GM18502 (cell line): ENCODE measurements around the gene NOMO2.
"Not testable (repeated sequence)": the region's sequence is repeated elsewhere in the genome, so short reads cannot be mapped to it uniquely, and the experiment has no call there.

Experiments
- ATAC-seq: cut with Tn5 transposase; IDR thresholded peaks from one replicate; pipeline ENCODE4 v1.9.1; 2021; ENCODE audit warnings: mild to moderate bottlenecking; ENCODE audit not compliant: unreplicated experiment, poor library complexity

NOMO2 gene

DNA sequence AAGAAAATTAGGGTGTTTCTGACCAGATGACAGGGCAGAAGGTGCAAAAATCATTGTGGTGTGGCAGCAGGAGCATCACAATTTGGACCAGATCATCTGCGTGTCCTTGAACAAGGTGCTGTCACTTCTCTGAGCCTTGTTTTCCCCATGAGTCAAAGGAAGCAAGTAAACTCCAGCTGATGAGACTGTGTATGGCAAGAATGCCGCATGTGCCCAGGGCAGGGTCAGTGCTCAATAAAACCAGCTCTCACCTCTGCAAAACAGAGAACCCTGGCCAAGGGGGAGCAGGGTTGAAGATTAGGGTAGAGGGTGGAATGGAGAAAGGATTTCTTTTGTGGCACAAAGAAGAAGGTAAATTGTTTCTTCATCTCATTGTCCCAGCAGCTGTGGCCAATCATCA lies 17.4 kb upstream of the NOMO2 start:
- ATAC-seq: not testable (repeated sequence)

DNA sequence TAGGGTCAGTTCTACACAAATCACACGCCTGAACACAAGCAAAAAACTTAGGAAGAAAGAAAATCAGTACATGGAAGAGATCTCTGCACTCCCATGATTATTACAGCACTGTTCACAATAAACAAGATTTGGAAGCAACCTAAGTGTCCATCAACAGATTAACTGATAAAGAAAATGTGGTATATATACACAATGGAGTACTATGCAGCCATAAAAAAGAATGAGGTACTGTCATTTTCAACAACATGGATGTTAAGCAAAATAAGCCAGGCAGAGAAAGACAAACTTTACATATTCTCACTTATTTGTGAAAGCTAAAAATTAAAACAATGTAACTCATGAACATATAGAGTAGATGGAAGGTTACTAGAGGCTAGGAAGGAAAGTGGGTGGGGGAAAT lies 16.0 kb upstream of the NOMO2 start:
- not testable (repeated sequence) for ATAC-seq

DNA sequence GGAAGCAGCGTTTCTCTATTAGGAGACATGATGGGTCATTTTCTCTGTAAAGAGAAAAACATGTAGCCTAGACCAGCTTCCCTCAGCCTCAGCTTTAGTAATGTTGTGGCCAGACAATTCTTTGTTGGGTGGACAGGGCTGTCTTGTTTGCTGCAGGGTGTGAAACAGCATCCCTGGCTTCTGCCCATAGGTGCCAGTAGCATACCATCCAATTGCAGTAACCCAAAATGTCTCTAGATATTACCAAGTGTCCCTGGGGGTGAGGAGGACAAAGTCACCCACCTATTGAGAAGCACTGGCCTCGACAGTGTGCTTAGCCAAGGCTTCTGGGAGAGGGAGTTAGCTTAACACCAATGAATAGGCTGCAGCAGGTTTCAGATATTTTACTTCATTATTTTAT lies 14.0 kb upstream of the NOMO2 start:
- ATAC-seq: not testable (repeated sequence)

DNA sequence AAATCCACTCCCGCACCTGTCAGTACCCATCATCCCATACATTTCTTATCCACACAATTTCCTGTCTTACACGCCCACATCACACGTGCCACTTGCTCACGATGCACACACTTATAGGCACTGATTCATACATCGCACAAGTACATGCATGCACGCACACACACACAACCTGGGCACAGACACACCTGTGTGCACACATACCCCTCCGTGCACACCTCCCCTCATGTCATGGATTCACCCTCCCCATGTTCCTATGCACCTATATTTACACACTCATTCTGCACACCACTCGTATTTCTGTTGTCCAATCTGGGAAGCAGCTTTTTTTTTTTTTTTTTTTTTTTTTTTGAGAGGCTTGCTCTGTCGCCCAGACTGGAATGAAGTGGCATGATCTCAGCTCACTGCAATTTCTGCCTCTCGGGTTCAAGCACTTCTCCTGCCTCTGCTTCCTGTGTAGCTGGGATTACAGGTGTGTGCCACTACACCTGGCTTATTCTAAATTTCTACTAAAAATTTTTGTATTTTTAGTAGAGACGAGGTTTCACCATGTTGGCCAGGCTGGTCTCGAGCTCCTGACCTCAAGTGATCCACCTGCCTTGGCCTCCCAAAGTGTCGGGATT lies 13.5 kb upstream of the NOMO2 start:
- not testable (repeated sequence) for ATAC-seq

DNA sequence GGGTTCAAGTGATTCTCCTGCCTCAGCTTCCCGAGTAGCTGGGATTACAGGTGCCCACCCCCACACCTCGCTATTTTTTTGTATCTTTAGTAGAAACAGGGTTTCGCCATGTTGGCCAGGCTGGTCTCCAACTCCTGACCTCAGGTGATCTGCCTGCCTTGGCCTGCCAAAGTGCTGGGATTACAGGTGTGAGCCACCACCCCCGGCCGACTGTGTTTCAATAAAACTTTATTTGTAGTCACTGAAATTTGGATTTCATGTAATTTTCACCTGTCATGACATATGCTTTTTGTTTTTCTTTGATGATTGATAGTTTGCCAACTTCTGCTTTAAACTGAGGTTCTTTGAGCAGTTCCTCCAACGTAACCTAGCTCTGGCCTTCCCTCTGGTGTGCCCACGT lies 12.0 kb upstream of the NOMO2 start:
- ATAC-seq: not testable (repeated sequence)

DNA sequence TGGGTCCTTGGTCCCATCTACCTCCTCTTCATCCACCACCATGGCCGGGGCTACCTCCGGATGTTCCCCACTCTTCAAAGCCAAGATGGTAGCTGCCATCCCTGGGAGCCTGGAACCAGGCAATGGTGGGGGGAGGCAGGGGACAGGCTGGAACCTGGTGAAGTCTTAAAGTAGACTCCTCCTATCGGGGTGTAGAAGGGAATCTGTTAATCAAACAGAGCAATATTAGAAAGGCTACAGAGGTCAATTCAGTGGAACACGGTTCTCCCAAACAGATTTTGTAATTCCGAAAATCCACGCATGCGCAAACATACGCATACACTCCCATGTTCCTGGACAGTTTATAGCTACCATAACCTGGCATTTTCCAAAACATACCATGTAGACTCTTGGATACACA lies 11.1 kb upstream of the NOMO2 start:
- ATAC-seq: not testable (repeated sequence)

DNA sequence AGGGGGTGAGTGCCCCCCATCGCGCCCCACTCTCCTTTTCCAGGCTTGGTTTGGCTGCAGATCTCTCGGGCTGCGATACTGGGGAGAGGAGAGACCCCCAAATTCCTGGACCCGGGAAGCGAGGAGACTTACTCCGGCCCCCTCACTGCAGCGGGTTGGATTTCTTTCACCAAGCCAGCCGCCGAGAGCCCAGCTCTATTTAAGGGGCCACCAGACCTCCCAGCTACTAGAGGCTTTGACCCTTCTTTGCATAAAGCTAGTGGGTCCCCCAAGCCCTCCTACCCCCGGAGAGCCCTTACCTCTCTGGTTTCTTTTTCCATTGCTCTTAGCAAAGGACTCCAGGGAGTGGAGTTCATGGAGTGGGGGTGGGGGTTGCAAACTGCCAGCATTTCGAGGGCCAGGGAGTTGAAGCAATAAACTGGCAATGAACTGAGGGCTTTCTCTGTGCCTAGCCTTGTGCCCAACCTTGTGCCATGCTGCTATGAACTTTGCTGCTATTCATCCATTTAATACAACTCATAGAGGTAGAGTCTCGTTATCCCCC lies 9.5 kb upstream of the NOMO2 start:
- ATAC-seq: not testable (repeated sequence)

DNA sequence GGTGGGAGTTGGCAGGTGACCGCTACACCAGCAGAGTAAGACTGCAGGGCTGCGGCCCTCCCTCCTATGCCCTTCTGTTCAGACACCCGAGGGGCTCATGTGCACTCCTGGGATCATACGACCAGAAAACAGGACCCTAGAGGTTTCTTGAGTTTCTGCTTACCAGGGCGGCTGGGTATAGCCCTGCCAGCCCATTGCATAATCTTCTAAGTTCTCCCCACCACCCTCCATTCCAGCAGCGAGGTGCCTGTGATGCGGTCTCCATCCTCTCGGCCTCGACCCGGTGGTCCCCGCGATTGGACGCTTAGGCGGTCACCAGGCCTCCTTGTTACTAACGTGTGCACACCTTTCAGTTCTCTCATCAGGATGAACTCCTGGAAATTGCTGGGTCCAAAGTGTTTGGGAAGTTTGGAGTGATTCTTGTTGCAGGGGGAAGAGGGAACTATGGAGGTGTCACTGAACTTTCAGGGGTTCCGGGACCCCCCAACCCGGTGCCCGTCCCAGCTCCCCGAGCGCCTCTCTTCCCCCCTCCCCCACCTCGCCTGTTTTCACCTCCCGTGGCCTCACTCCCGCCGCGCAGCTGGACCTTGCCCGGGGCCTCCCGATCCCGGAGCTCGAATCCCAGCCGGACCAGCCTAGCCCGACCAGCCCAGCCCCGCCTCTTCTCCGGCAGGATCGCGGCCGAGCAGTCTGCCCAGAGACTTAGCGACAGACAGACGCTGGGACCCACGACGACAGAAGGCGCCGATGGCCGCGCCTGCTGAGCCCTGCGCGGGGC lies 8.8 kb upstream of the NOMO2 start:
- ATAC-seq: not testable (repeated sequence)

DNA sequence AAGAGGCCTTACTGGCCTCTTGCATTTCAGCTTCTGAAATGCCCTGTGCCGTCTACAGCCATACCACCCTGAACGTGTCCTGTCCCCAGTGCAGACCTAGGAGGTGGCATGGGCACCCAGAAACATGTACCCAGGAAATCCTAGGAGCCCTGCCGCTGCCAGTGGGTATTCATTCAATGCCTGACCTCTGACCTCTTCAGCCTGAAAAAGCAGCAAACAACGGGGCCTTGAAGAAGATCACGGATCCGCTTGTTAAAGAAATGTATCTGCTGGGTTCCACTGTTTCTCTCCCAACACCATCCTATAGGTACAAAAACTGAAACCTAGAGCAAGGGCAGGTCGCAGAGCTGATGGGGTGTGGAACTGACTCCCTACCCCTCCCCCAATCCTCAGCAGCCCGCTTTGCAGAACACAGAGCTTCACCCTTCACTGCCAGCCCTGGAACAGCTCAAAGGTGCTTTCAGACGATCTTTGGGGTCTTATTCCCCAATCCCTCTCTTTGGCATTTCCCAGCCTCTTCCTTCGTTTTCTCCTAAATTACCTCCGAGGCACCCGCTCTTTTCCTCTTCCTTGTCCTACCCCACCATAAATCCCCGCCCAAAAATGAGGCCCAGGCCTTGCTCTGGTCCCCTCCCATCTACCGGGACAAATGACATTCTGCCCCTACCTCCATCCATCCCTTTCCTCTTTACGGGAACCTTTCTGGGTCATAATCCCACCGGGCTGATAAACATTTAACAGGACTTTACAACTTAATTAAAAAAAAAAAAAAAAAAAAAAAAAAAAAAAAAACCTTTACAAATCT lies 1.3 kb downstream of the NOMO2 start:
- not testable (repeated sequence) for ATAC-seq

DNA sequence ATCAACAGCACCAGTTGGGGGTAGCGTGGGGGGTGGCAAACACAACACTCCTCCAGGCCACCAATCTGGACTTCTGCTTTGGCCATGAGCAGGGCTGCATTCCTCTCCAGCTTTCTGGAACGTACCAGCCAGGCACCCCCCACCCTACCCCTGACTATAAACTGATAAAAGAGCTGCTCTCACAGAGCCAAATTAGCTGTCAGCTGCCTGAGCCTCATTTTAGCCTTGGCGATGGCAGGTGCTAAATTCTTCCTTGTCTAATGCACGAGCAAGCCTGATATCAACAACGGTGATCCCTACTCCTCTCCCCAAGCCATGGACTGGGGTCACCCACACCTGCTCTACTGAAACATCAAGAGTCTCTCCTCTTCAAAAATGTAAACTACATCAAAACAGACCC lies 8.2 kb downstream of the NOMO2 start:
- ATAC-seq: not testable (repeated sequence)

DNA sequence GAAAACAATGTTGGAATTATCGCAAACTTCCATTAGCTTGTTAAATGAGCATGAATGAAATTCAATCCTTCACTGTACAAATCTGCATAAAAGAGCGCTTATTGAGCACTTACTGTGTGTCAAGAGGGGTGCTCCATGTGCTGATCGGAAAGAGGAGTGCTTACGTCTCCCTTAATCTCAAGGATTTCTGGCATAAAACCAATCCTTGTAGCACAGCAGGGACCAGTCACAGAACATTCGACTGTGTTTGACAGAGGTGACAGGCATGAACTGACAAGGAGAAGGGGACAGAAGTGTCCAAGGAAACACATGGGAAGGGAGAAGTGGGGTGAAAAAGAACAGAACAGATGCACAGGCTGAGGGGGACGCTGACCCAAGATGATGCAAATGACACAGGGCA lies 14.5 kb downstream of the NOMO2 start:
- ATAC-seq: not testable (repeated sequence)

DNA sequence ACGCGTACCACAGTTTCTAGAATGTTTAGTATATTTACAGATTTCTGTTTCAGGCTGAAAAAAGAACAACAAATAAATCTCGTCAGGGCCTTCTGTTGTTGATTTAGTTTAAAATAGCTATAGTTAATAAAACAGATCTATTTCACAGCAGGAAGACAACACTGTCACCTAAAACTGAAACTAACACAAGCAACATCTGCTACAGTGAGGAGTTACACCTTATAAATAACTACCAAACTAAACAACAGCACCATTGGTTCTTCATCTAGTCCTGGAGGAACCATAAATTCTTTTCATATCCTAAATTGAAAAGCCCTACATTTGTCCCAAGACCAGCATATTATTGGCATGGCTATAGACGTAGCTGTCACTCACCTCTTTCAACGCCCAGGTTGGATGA lies 15.0 kb downstream of the NOMO2 start:
- not testable (repeated sequence) for ATAC-seq

DNA sequence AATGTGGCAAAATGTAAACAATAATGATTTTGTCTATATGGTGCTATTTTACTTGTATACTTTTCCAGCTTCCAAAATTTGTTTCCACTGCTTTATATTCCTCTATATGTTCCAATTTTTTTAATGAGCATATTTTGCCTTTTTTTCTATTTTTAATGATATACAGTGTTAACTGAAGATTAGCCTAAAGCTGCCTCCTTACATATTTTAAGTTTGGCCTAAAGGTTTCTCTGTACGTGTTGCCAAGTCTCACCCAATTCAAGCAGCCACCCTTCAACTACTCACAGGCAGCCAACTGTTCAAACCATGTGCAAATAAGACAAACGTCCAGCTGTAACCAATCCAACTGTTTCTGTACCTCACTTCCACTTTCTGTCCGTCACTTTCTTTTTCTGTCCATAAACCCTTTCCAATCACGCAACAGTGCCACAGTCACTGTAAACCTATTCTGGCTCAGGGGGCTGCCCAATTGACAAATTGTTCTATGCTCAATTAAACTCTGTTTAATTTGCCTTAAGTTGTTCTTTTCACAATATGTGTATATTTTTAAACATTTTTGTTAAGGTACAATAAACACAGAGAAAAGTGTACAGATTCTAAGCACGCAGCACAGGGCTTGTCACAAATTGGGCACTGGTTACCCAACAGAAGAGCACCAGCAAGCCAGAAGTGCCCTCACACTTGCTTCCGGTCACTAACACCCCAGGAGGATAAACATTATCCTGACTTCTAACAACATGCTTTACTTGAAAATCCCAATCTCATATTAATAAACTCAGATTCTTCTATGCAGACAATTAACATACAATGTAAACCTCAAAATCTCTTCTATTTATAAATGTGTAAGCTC lies 17.4 kb downstream of the NOMO2 start:
- not testable (repeated sequence) for ATAC-seq

DNA sequence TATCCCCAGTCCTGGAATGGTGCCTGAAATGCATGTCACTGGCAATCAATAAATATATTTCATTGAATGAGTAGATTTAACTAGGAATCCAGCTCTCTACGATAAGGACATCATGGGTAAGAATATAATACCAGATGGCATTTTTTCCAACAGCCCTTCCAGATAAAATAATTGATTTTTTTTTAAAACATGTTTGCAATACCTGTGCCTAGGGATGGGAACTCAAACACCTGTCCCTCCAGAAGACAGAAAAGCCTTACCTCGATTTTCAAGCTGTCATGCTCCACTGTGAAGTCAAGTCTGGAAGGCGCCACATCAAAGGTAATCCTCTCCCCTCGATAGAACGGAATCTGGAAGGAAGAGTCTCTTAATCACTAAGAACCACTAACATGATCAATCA lies 20.0 kb downstream of the NOMO2 start:
- not testable (repeated sequence) for ATAC-seq

DNA sequence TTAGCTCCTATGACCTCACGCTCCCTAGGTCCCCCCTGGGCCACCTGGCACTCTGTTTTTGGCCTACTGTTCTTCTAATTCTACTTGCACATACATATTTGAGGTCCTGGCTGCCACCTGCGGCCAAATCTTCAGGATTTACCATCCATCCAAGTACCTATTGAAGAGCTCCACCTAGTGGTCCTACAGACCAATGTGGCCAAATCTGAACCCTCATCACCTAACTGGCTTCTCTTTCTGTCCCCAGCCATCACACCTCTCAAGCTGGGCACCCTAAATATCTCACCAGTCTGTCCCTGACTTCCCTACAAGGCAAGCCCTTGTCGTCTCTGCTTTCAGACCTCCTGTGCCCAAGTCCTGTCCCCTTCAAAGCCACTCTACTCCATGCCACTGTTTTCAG lies 24.9 kb downstream of the NOMO2 start:
- not testable (repeated sequence) for ATAC-seq

DNA sequence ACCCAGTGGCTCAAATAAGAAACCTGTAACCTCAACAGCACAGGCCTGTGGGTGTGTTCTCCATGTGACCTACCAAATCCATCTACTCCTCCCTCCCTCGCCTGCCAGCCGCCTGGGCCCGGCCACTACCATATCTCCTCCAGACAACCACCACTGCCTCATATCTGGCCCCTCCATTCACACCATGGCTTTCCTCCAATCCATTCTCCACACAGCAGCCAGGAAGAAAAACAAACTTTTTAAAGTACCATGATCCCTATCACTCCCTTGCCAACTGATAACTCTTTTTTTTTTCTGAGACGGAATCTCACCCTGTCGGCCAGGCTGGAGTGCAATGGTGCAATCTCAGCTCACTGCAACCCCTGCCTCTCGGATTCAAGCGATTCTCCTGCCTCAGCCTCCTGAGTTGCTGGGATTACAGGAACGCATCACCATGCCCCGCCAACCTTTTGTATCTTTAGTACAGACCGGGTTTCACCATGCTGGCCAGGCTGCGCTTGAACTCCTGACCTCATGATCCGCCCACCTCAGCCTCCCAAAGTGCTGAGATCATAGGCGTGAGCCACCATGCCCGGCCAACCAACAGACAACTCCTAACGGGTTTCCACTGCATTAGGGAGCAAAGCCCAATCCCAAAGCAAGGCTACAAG lies 26.3 kb downstream of the NOMO2 start:
- not testable (repeated sequence) for ATAC-seq

DNA sequence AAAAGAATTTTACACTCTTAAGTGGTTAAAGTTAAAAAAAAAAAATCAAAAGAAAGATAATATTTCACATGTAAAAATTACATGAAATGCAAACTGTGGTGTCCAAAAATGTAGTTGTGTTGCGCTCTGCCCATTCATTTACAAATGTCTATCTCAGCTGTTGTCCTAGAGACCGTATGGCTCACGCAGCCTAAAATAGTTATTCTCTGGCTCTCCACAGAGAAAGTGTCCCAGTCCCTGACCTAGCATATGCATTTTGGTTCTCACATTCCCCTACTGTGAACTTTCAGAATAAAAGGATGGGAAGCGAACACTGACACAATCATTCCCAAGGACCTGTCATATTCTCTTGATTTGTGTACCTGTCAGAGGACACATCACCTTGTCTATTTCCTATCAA lies 27.6 kb downstream of the NOMO2 start:
- ATAC-seq: not testable (repeated sequence)

DNA sequence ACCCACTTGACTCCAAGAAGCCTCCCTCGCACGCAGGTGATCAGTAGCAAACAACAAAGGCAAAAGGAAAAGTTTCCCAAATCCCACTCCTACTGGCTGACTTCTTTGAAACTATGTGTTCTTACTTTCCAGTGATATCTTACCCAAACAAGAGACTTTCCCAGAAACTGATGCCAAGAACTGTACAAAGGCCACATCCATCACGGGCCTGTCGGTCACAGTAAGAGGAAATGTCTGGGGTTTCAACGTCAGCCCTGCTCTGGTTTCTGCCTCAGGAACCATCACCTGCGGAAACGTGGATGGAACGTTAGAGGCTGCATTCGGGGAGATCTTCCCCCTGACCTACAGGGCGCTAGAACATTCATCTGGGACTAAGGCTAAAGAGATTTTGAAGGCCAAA lies 30.6 kb downstream of the NOMO2 start:
- not testable (repeated sequence) for ATAC-seq

DNA sequence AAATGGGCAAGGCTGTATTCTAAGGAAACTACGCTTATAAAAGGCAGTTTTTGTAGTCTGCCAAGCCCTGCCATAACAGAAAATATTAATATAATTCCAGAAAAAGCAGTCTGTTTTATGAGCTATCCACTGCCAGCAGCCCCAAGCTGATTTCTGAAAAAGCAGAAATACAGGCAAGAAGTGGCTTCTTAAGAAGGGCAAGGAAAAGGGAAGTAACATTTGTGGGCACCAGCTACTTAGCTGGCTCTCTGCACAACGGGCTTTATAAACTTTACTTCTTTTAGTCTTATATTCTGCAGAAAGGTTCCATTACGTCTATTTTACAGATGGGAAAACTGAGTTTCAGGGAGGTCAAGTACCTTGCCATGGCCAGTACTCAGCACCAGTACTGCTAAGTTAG lies 31.6 kb downstream of the NOMO2 start:
- not testable (repeated sequence) for ATAC-seq
